Activated CD4-positive, alpha-beta T cell treated with anti-CD3 and anti-CD28 coated beads for 36 hours (primary cell): ENCODE results near the gene PPP6C. TPM values are rescaled to one million over a fixed set of nuclear protein-coding genes. Genes with fewer than 3 reads are reported as not detected.
A peak's percentile ranks its signal among the peaks of the same experiment; 100 is the strongest.

Experiments
- ATAC-seq: fragments of 200-7000 bp; cut with Tn5 transposase; one replicate; pipeline ENCODE4 v1.10.0; 2021; ENCODE audit warnings: mild to moderate bottlenecking, moderate library complexity
- CTCF ChIA-PET: fragments of 350-600 bp; sonication (Branson Sonifier 250); formaldehyde crosslinking; loops from one replicate; lab custom pipeline; 2021; ENCODE audit warnings: antibody characterized with exemption; lab: Charles Lee
- POLR2A ChIA-PET: fragments of 350-600 bp; sonication (Branson Sonifier 250); formaldehyde crosslinking; loops from one replicate; lab custom pipeline; 2021; ENCODE audit warnings: antibody characterized with exemption, inconsistent platforms; lab: Charles Lee
- DNase-seq: peaks from one replicate; pipeline ENCODE4 v3.0.0-alpha.2; 2020
- H3K27ac Mint-ChIP-seq: one replicate; pipeline ENCODE4 v1.8.0; 2021; ENCODE audit warnings: mixed read lengths
- H3K27me3 Mint-ChIP-seq: one replicate; pipeline ENCODE4 v1.8.0; 2021; ENCODE audit warnings: mixed read lengths
- H3K36me3 Mint-ChIP-seq: one replicate; pipeline ENCODE4 v1.8.0; 2021; ENCODE audit warnings: low read depth, mixed read lengths
- H3K4me1 Mint-ChIP-seq: one replicate; pipeline ENCODE4 v1.8.0; 2021; ENCODE audit warnings: mixed read lengths
- H3K4me3 Mint-ChIP-seq: one replicate; pipeline ENCODE4 v1.8.0; 2021; ENCODE audit warnings: mild to moderate bottlenecking, moderate library complexity, mixed read lengths
- H3K9me3 Mint-ChIP-seq: one replicate; pipeline ENCODE4 v1.8.0; 2021; ENCODE audit warnings: low read depth, mixed read lengths
- intact Hi-C, 2 experiments: fragments of 100-400 bp; cut with DNase I in 1 of 2; cut with micrococcal nuclease in 1 of 2; formaldehyde crosslinking; loops; one replicate each; pipeline versions ENCODE4 v1.14.2 to v1.15.1; 2022 to 2024; cut with DNase I, micrococcal nuclease
- total RNA-seq, 2 experiments: library from RNA; stranded (reverse); gene quantifications; one replicate each; pipeline ENCODE4 v1.2.3, GENCODE V29; 2021

PPP6C gene
- total RNA-seq, 2 experiments from 2014 or later = 35.1 to 47.3 TPM

- H3K27ac Mint-ChIP-seq = no peak overlapping the region
- no peak for ATAC-seq
- CTCF ChIA-PET = interaction anchor here (0.8 to 1.2 kb wide), 2 partner anchors 13 to 107 kb away, joined by 3 to 6 read pairs; no protein-coding TSS in a partner anchor
- POLR2A ChIA-PET = interaction anchor here (0.6 kb wide), 1 partner anchor 51 kb away, joined by 3 read pairs; no protein-coding TSS in a partner anchor
- H3K27me3 Mint-ChIP-seq = no peaks in the 10 kb centered on the region
- no peaks in the 10 kb centered on the region for H3K9me3 Mint-ChIP-seq
- H3K4me1 Mint-ChIP-seq = peaks cover 2% of the 10 kb centered on the region
- no peak for DNase-seq
- intact Hi-C loops = no loop called here
- peaks cover 7% of the 10 kb centered on the region for H3K36me3 Mint-ChIP-seq
- H3K4me3 Mint-ChIP-seq = no peak overlapping the region
Measured at GRCh38 chr9:125160750-125161149, 28.9 kb downstream of the PPP6C start.

- H3K9me3 Mint-ChIP-seq = no peaks in the 10 kb centered on the region
- DNase-seq (no peak), ATAC-seq (no peak)
- no peaks in the 10 kb centered on the region for H3K27me3 Mint-ChIP-seq
- intact Hi-C loops = no loop called here
- POLR2A ChIA-PET = no interaction called here
- CTCF ChIA-PET = interaction anchor here (0.6 kb wide), 1 partner anchor 226 kb away, joined by 4 read pairs; no protein-coding TSS in a partner anchor
- no peaks in the 10 kb centered on the region for H3K4me1 Mint-ChIP-seq
- no peak overlapping the region for H3K27ac Mint-ChIP-seq
- H3K36me3 Mint-ChIP-seq = peaks cover 17% of the 10 kb centered on the region
- no peak overlapping the region for H3K4me3 Mint-ChIP-seq
Measured at GRCh38 chr9:125156551-125156950, 33.1 kb downstream of the PPP6C start.

GRCh38 chr9:125153712-125154367 lies 35.8 kb downstream of the PPP6C start:
- intact Hi-C loops = no loop called here
- ATAC-seq = no peak
- CTCF ChIA-PET = interaction anchor here (1.2 to 1.7 kb wide), 2 partner anchors 10 to 14 kb away, joined by 4 to 9 read pairs; partner anchors contain the start of gene SCAI
- Mint-ChIP-seq H3K4me1 (peaks cover 2% of the 10 kb centered on the region), H3K9me3 (no peaks in the 10 kb centered on the region), H3K27me3 (no peaks in the 10 kb centered on the region), H3K4me3 (no peak overlapping the region), H3K27ac (no peak overlapping the region), H3K36me3 (peaks cover 27% of the 10 kb centered on the region)
- DNase-seq = no peak
- POLR2A ChIA-PET = interaction anchor here (0.6 kb wide), 1 partner anchor 133 kb away, joined by 3 read pairs; no protein-coding TSS in a partner anchor

GRCh38 chr9:125151730-125152129 lies 37.9 kb downstream of the PPP6C start:
- Mint-ChIP-seq H3K4me3 (no peak overlapping the region), H3K27me3 (no peaks in the 10 kb centered on the region), H3K36me3 (peaks cover 27% of the 10 kb centered on the region), H3K4me1 (peaks cover 5% of the 10 kb centered on the region), H3K27ac (no peak overlapping the region), H3K9me3 (no peaks in the 10 kb centered on the region)
- ChIA-PET CTCF (no interaction called here), POLR2A (no interaction called here)
- no peak for ATAC-seq
- intact Hi-C loops = no loop called here
- DNase-seq = no peak

GRCh38 chr9:125150349-125151245 lies 39.0 kb downstream of the PPP6C start:
- no peak for ATAC-seq
- intact Hi-C loops = no loop called here
- Mint-ChIP-seq H3K4me1 (peaks cover 10% of the 10 kb centered on the region), H3K27ac (no peak overlapping the region), H3K27me3 (no peaks in the 10 kb centered on the region), H3K4me3 (no peak overlapping the region), H3K9me3 (no peaks in the 10 kb centered on the region), H3K36me3 (peaks cover 27% of the 10 kb centered on the region)
- ChIA-PET CTCF (interaction anchor here (0.6 kb wide), 2 partner anchors 29 to 68 kb away, joined by 3 read pairs; no protein-coding TSS in a partner anchor), POLR2A (interaction anchor here (1.0 kb wide), 1 partner anchor 9 kb away, joined by 5 read pairs; no protein-coding TSS in a partner anchor)
- no peak for DNase-seq

GRCh38 chr9:125147401-125147951 lies 42.1 kb downstream of the PPP6C start:
- Mint-ChIP-seq H3K4me3 (no peak overlapping the region), H3K27me3 (no peaks in the 10 kb centered on the region), H3K27ac (no peak overlapping the region), H3K36me3 (peaks cover 19% of the 10 kb centered on the region), H3K4me1 (peaks cover 16% of the 10 kb centered on the region), H3K9me3 (no peaks in the 10 kb centered on the region)
- no peak for ATAC-seq
- ChIA-PET CTCF (interaction anchor here (0.6 to 1.6 kb wide), 4 partner anchors 14 to 220 kb away, joined by 3 to 6 read pairs (median 4); no protein-coding TSS in a partner anchor), POLR2A (no interaction called here)
- intact Hi-C loops = no loop called here
- DNase-seq = no peak

- POLR2A ChIA-PET = interaction anchor here (0.7 kb wide), 1 partner anchor 284 kb away, joined by 4 read pairs; no protein-coding TSS in a partner anchor
- no peaks in the 10 kb centered on the region for H3K9me3 Mint-ChIP-seq
- ATAC-seq (no peak), DNase-seq (no peak)
- H3K27ac Mint-ChIP-seq = no peak overlapping the region
- H3K36me3 Mint-ChIP-seq = peaks cover 15% of the 10 kb centered on the region
- H3K4me1 Mint-ChIP-seq = peaks cover 28% of the 10 kb centered on the region
- H3K27me3 Mint-ChIP-seq = no peaks in the 10 kb centered on the region
- intact Hi-C loops = no loop called here
- CTCF ChIA-PET = interaction anchor here (0.6 to 1.4 kb wide), 2 partner anchors 277 to 373 kb away, joined by 3 read pairs; no protein-coding TSS in a partner anchor
- no peak overlapping the region for H3K4me3 Mint-ChIP-seq
Measured at GRCh38 chr9:125146247-125146646, 43.4 kb downstream of the PPP6C start.

GRCh38 chr9:125145425-125145824 lies 44.2 kb downstream of the PPP6C start:
- intact Hi-C loops = no loop called here
- no peaks in the 10 kb centered on the region for H3K9me3 Mint-ChIP-seq
- peaks cover 12% of the 10 kb centered on the region for H3K36me3 Mint-ChIP-seq
- H3K27ac Mint-ChIP-seq = no peak overlapping the region
- H3K4me3 Mint-ChIP-seq = no peak overlapping the region
- CTCF ChIA-PET = interaction anchor here (1.4 kb wide), 1 partner anchor 373 kb away, joined by 3 read pairs; no protein-coding TSS in a partner anchor
- POLR2A ChIA-PET = interaction anchor here (0.6 to 0.7 kb wide), 2 partner anchors 10 to 283 kb away, joined by 4 to 6 read pairs; no protein-coding TSS in a partner anchor
- ATAC-seq = no peak
- H3K4me1 Mint-ChIP-seq = peaks cover 31% of the 10 kb centered on the region
- no peak for DNase-seq
- no peaks in the 10 kb centered on the region for H3K27me3 Mint-ChIP-seq

GRCh38 chr9:125143377-125144090 lies 46.1 kb downstream of the PPP6C start, which contains the start of gene SCAI:
SCAI (minus strand) TSS chr9:125143528; CDS start chr9:125143437, 91 bp downstream.
- peaks cover 35% of the 10 kb centered on the region for H3K4me1 Mint-ChIP-seq
- peak within 1 kb of the TSS; percentile 83 for H3K4me3 Mint-ChIP-seq
- ChIA-PET POLR2A (interaction anchor here (0.6 kb wide), 1 partner anchor 41 kb away, joined by 6 read pairs; no protein-coding TSS in a partner anchor), CTCF (interaction anchor here (0.6 to 1.6 kb wide), 19 partner anchors 9 to 1014 kb away, joined by 3 to 9 read pairs (median 4); partner anchors contain the start of gene GOLGA1)
- ATAC-seq (peak; percentile 100), DNase-seq (peak; percentile 99)
- H3K36me3 Mint-ChIP-seq = peaks cover 8% of the 10 kb centered on the region
- H3K9me3 Mint-ChIP-seq = no peaks in the 10 kb centered on the region
- intact Hi-C loops = loop anchor here (1.0 to 5.0 kb wide), 15 partner anchors 10 to 728 kb away; partner anchors contain the start of genes GOLGA1 (in 2 of the 2), NR6A1 (in 2 of the 2), ARPC5L (in 1 of the 2) and HSPA5 (in 1 of the 2)
- no peaks in the 10 kb centered on the region for H3K27me3 Mint-ChIP-seq
- H3K27ac Mint-ChIP-seq = peak within 1 kb of the TSS; percentile 69
